Body of pancreas (tissue), 4 donors: ENCODE measurements around the gene RAD51B.

Experiments
- CTCF ChIP-seq, 7 experiments: fragments of 450-650 bp in 4 of 7; fragments of 200-600 bp in 3 of 7; sonication (generic) in 3 of 7; IDR thresholded peaks; one replicate each; pipeline ENCODE4 v1.5.1; 2016 to 2019; ENCODE audit warnings: antibody characterized with exemption in 7 of 7
- POLR2A ChIP-seq, 3 donors: fragments of 450-650 bp; IDR thresholded peaks; one replicate each; pipeline ENCODE4 v1.6.1; 2016; ENCODE audit warnings: antibody characterized with exemption in 3 of 3, mild to moderate bottlenecking in 2 of 3

- TF ChIP-seq CTCF (IDR thresholded peaks at IDR 0.05): no peak
- TF ChIP-seq POLR2A (IDR thresholded peaks at IDR 0.05): no peak
Measured at GRCh38 chr14:67908052-67908754, 88.6 kb downstream of the RAD51B start.
